Activated T-helper 2 cell treated with anti-CD3 and anti-CD28 coated beads, Interferon-gamma antibody, Interleukin-2, Interleukin-4, amounts not matched to agents 10 μg/mL and 5 μg/mL and 100 μg/mL, durations not matched to agents 14 hours and 24 hours and 36 hours (primary cell): ENCODE data around the gene INPP5E. TPM values are rescaled to one million over a fixed set of nuclear protein-coding genes. Genes with fewer than 3 reads are reported as not detected.

Experiments used
- DNase-seq: peaks from one replicate; pipeline ENCODE4 v3.0.0; 2021; ENCODE audit warnings: low spot score
- H3K27ac Mint-ChIP-seq: one replicate; pipeline ENCODE4 v1.8.0; 2021; ENCODE audit warnings: mixed read lengths
- H3K27me3 Mint-ChIP-seq: one replicate; pipeline ENCODE4 v1.8.0; 2021; ENCODE audit warnings: low read depth, mixed read lengths
- H3K36me3 Mint-ChIP-seq: one replicate; pipeline ENCODE4 v1.8.0; 2021; ENCODE audit warnings: low read depth, mixed read lengths
- H3K4me1 Mint-ChIP-seq: one replicate; pipeline ENCODE4 v1.8.0; 2021; ENCODE audit warnings: low read depth, mixed read lengths
- H3K4me3 Mint-ChIP-seq: one replicate; pipeline ENCODE4 v1.8.0; 2021; ENCODE audit warnings: low read depth, mild to moderate bottlenecking, moderate library complexity, mixed read lengths
- H3K9me3 Mint-ChIP-seq: one replicate; pipeline ENCODE4 v1.8.0; 2021; ENCODE audit warnings: mixed read lengths
- intact Hi-C: fragments of 100-400 bp; cut with micrococcal nuclease; formaldehyde crosslinking; loops from one replicate; pipeline ENCODE4 v1.15.1; 2023
- total RNA-seq: library from RNA; stranded (reverse); gene quantifications from 2 replicates; pipeline ENCODE4 v1.2.3, GENCODE V29; 2022

INPP5E gene
- total RNA-seq, 1 donor from 2014 or later: 21.8 TPM

GRCh38 chr9:136470356-136470755, 30.7 kb upstream of the INPP5E start:
- DNase-seq: no peak
- no peaks in the 10 kb centered on the region for H3K4me1 Mint-ChIP-seq
- peaks cover 63% of the 10 kb centered on the region for H3K36me3 Mint-ChIP-seq
- intact Hi-C loops: no loop called here
- no peaks in the 10 kb centered on the region for H3K27me3 Mint-ChIP-seq
- H3K27ac Mint-ChIP-seq: no peak overlapping the region
- H3K4me3 Mint-ChIP-seq: no peak overlapping the region
- no peaks in the 10 kb centered on the region for H3K9me3 Mint-ChIP-seq

- Mint-ChIP-seq H3K27ac (no peak overlapping the region), H3K4me1 (no peaks in the 10 kb centered on the region)
Measured at GRCh38 chr9:136467766-136468165, 28.1 kb upstream of the INPP5E start.

GRCh38 chr9:136466155-136466541, 26.5 kb upstream of the INPP5E start:
- no peak for DNase-seq
- Mint-ChIP-seq H3K4me1 (no peaks in the 10 kb centered on the region), H3K9me3 (no peaks in the 10 kb centered on the region), H3K4me3 (no peak overlapping the region), H3K27me3 (no peaks in the 10 kb centered on the region), H3K27ac (no peak overlapping the region), H3K36me3 (peaks cover 72% of the 10 kb centered on the region)
- intact Hi-C loops: no loop called here

More at GRCh38 chr9:136467766-136468165, 28.1 kb upstream of the INPP5E start:
- H3K4me3 Mint-ChIP-seq: no peak overlapping the region
- no peak for DNase-seq
- H3K27me3 Mint-ChIP-seq: no peaks in the 10 kb centered on the region
- peaks cover 62% of the 10 kb centered on the region for H3K36me3 Mint-ChIP-seq
- intact Hi-C loops: no loop called here
- H3K9me3 Mint-ChIP-seq: no peaks in the 10 kb centered on the region

GRCh38 chr9:136465500-136466154, 26.0 kb upstream of the INPP5E start:
- Mint-ChIP-seq H3K27me3 (no peaks in the 10 kb centered on the region), H3K9me3 (no peaks in the 10 kb centered on the region), H3K4me1 (no peaks in the 10 kb centered on the region), H3K36me3 (peaks cover 75% of the 10 kb centered on the region), H3K4me3 (no peak overlapping the region), H3K27ac (no peak overlapping the region)
- DNase-seq: no peak
- intact Hi-C loops: no loop called here

- peaks cover 70% of the 10 kb centered on the region for H3K36me3 Mint-ChIP-seq
- H3K27ac Mint-ChIP-seq: no peak overlapping the region
- no peaks in the 10 kb centered on the region for H3K4me1 Mint-ChIP-seq
- DNase-seq: no peak
- intact Hi-C loops: no loop called here
- no peaks in the 10 kb centered on the region for H3K27me3 Mint-ChIP-seq
- no peaks in the 10 kb centered on the region for H3K9me3 Mint-ChIP-seq
- no peak overlapping the region for H3K4me3 Mint-ChIP-seq
Measured at GRCh38 chr9:136464241-136464640, 24.6 kb upstream of the INPP5E start.

- Mint-ChIP-seq H3K4me1 (no peaks in the 10 kb centered on the region), H3K4me3 (no peak overlapping the region), H3K36me3 (peaks cover 74% of the 10 kb centered on the region), H3K27ac (no peak overlapping the region), H3K27me3 (no peaks in the 10 kb centered on the region), H3K9me3 (no peaks in the 10 kb centered on the region)
- no peak for DNase-seq
- intact Hi-C loops: no loop called here
Measured at GRCh38 chr9:136463578-136463977, 23.9 kb upstream of the INPP5E start.

- H3K27ac Mint-ChIP-seq: no peak overlapping the region
- H3K4me1 Mint-ChIP-seq: no peaks in the 10 kb centered on the region
- no peak overlapping the region for H3K4me3 Mint-ChIP-seq
- H3K9me3 Mint-ChIP-seq: no peaks in the 10 kb centered on the region
- intact Hi-C loops: no loop called here
- DNase-seq: no peak
- no peaks in the 10 kb centered on the region for H3K27me3 Mint-ChIP-seq
- H3K36me3 Mint-ChIP-seq: peaks cover 78% of the 10 kb centered on the region
Measured at GRCh38 chr9:136462664-136463063, 23.0 kb upstream of the INPP5E start.

DNA sequence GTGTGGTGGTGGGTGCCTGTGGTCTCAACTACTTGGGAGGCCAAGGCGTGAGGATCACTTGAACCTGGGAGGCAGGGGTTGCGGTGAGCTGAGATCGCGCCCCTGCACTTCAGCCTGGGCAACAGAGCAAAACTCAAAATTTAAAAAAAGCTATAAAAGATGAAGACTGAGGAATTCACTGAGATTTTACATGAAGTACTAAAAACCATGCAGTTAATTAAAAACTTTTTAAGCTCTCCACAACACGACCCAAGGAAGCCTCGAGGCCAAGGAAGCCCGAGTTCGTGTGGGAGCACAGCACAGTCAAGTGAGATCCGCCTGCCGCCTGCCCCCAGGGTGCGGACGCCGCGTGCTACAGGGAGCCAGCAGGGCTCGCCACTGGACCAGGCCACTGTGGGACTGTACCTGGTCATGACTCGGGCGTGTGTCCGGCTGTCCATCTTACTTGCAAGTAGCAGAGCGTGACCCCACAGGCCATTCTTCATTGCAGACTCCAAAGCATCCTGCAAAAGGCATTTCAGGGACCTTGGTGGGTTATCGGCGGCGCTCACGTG, 21.2 kb upstream of the INPP5E start:
- Mint-ChIP-seq H3K9me3 (no peaks in the 10 kb centered on the region), H3K27me3 (no peaks in the 10 kb centered on the region), H3K4me3 (no peak overlapping the region), H3K4me1 (no peaks in the 10 kb centered on the region), H3K36me3 (peaks cover 79% of the 10 kb centered on the region), H3K27ac (no peak overlapping the region)
- DNase-seq: no peak
- intact Hi-C loops: no loop called here

GRCh38 chr9:136459425-136459824, 19.8 kb upstream of the INPP5E start:
- H3K27me3 Mint-ChIP-seq: no peaks in the 10 kb centered on the region
- peaks cover 73% of the 10 kb centered on the region for H3K36me3 Mint-ChIP-seq
- intact Hi-C loops: no loop called here
- DNase-seq: no peak
- H3K27ac Mint-ChIP-seq: no peak overlapping the region
- no peaks in the 10 kb centered on the region for H3K9me3 Mint-ChIP-seq
- no peak overlapping the region for H3K4me3 Mint-ChIP-seq
- H3K4me1 Mint-ChIP-seq: no peaks in the 10 kb centered on the region

DNA sequence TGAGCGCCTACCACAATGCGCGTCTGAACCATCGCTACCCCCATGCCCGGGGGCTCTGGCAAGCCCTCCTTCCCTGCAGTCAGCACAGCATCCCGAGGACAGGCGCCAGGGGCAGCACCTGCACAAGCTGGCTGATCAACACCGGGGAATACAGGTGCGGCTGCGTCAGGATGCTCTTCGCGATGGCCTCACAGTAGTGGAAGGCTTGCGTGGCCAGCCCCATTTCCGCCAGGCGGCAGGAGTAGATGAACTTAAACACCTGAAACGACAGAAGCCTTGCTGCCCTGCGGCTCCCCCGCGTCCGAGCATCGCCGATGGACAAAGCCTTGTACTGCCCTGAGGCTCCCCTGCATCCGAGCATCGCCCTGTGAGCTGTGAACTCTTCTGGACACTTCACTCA, 17.7 kb upstream of the INPP5E start:
- intact Hi-C loops: no loop called here
- Mint-ChIP-seq H3K9me3 (no peaks in the 10 kb centered on the region), H3K27me3 (no peaks in the 10 kb centered on the region), H3K36me3 (peaks cover 70% of the 10 kb centered on the region), H3K4me3 (no peak overlapping the region), H3K4me1 (no peaks in the 10 kb centered on the region), H3K27ac (no peak overlapping the region)
- DNase-seq: no peak

- DNase-seq: no peak
- no peaks in the 10 kb centered on the region for H3K27me3 Mint-ChIP-seq
- intact Hi-C loops: no loop called here
- no peaks in the 10 kb centered on the region for H3K4me1 Mint-ChIP-seq
- no peak overlapping the region for H3K27ac Mint-ChIP-seq
- H3K36me3 Mint-ChIP-seq: peaks cover 71% of the 10 kb centered on the region
- H3K9me3 Mint-ChIP-seq: no peaks in the 10 kb centered on the region
- no peak overlapping the region for H3K4me3 Mint-ChIP-seq
Measured at GRCh38 chr9:136456258-136456657, 16.6 kb upstream of the INPP5E start.

GRCh38 chr9:136455043-136456002, 15.7 kb upstream of the INPP5E start:
- H3K27ac Mint-ChIP-seq: no peak overlapping the region
- no peaks in the 10 kb centered on the region for H3K27me3 Mint-ChIP-seq
- no peak for DNase-seq
- no peaks in the 10 kb centered on the region for H3K4me1 Mint-ChIP-seq
- peaks cover 73% of the 10 kb centered on the region for H3K36me3 Mint-ChIP-seq
- no peaks in the 10 kb centered on the region for H3K9me3 Mint-ChIP-seq
- H3K4me3 Mint-ChIP-seq: no peak overlapping the region
- intact Hi-C loops: no loop called here
